SH-SY5Y (cell line): Measurements from ENCODE around the gene ITGBL1.

ENCODE experiments used
- GATA2 ChIP-seq: IDR thresholded peaks from 2 replicates; pipeline ENCODE4 v1.6.1; 2011; ENCODE audit warnings: mild to moderate bottlenecking, low read depth, low read length
- GATA3 ChIP-seq: IDR thresholded peaks from 2 replicates; pipeline ENCODE4 v1.6.1; 2011; ENCODE audit warnings: low read depth, mild to moderate bottlenecking, low read length, moderate library complexity

- TF ChIP-seq GATA2 (no peak), GATA3 (no peak)
Measured at GRCh38 chr13:101631395-101631794, 178.9 kb downstream of the ITGBL1 start.
